K562 (cell line): Measurements from ENCODE around the gene STK11. TPM values are rescaled to one million over a fixed set of nuclear protein-coding genes. Genes with fewer than 3 reads are reported as not detected.

Experiments used
- ARID1B ChIP-seq: fragments of 450-650 bp; IDR thresholded peaks from 2 replicates; pipeline ENCODE4 v1.6.1; 2016; ENCODE audit warnings: antibody characterized with exemption, mild to moderate bottlenecking, inconsistent platforms
- CHAMP1 ChIP-seq: fragments of 450-650 bp; IDR thresholded peaks from 2 replicates; pipeline ENCODE4 v1.6.1; 2016; ENCODE audit warnings: mild to moderate bottlenecking
- DLX4 ChIP-seq: fragments of 250-450 bp; sonication (Bioruptor Pico); IDR thresholded peaks from 2 replicates; pipeline ENCODE4 v1.6.1; 2021; ENCODE audit warnings: mild to moderate bottlenecking
- GTF2F1 ChIP-seq: IDR thresholded peaks from 2 replicates; pipeline ENCODE4 v1.6.1; 2011; ENCODE audit warnings: low read depth, low read length, improper control_type of control experiment
- HNRNPUL1 ChIP-seq: fragments of 200-400 bp; formaldehyde crosslinking; IDR thresholded peaks from 2 replicates; pipeline ENCODE4 v1.6.1; 2017; ENCODE audit warnings: low read length
- ILK ChIP-seq: fragments of 450-650 bp; IDR thresholded peaks from 2 replicates; pipeline ENCODE4 v1.6.1; 2016; ENCODE audit warnings: missing genetic modification characterization, low read depth, mild to moderate bottlenecking, missing compliant biosample characterization, moderate library complexity, borderline replicate concordance
- MEF2D ChIP-seq: conservative IDR thresholded peaks from 2 replicates; pipeline ENCODE4 v1.6.1; 2016; ENCODE audit warnings: low read depth, missing genetic modification characterization, missing compliant biosample characterization
- NR1H2 ChIP-seq: sonication (generic); formaldehyde crosslinking; IDR thresholded peaks from 2 replicates; pipeline ENCODE4 v1.4.0; 2020; ENCODE audit warnings: mild to moderate bottlenecking, missing genetic modification reagents
- POLR3A ChIP-seq: IDR thresholded peaks from 2 replicates; pipeline ENCODE4 v1.6.1; 2011; ENCODE audit warnings: borderline replicate concordance, mild to moderate bottlenecking, moderate library complexity; ENCODE audit not compliant: insufficient read length, insufficient read depth; ENCODE audit errors: extremely low read depth
- POU5F1 ChIP-seq: fragments of 150-350 bp; IDR thresholded peaks from 2 replicates; pipeline ENCODE4 v1.6.1; 2014; ENCODE audit warnings: borderline replicate concordance, low read length, low read depth, mild to moderate bottlenecking; ENCODE audit not compliant: partially characterized antibody
- SMARCE1 ChIP-seq: fragments of 450-650 bp; IDR thresholded peaks from 2 replicates; pipeline ENCODE4 v1.7.1; 2016; ENCODE audit warnings: mild to moderate bottlenecking
- SOX6 ChIP-seq: fragments of 450-650 bp; IDR thresholded peaks from 2 replicates; pipeline ENCODE4 v1.6.1; 2014; ENCODE audit warnings: mild to moderate bottlenecking
- SREBF1 ChIP-seq: fragments of 150-350 bp; IDR thresholded peaks from 2 replicates; pipeline ENCODE4 v1.6.1; 2014; ENCODE audit warnings: antibody characterized with exemption, low read depth, low read length, borderline replicate concordance
- ZC3H11A ChIP-seq: IDR thresholded peaks from 2 replicates; pipeline ENCODE4 v1.6.1; 2012; ENCODE audit warnings: low read depth, low read length, improper control_type of control experiment
- ZMIZ1 ChIP-seq, 2 experiments: fragments of 150-350 bp in 1 of 2; IDR thresholded peaks; 2 replicates each; pipeline ENCODE4 v1.6.1; 2012 to 2016; ENCODE audit warnings: low read depth in 2 of 2, low read length in 2 of 2, mild to moderate bottlenecking in 1 of 2, moderate library complexity in 1 of 2
- ZNF121 ChIP-seq: sonication (generic); formaldehyde crosslinking; conservative IDR thresholded peaks from 2 replicates; pipeline ENCODE4 v1.8.0; 2022; ENCODE audit warnings: missing genetic modification reagents
- ZNF282 ChIP-seq: sonication (generic); formaldehyde crosslinking; IDR thresholded peaks from 2 replicates; pipeline ENCODE4 v1.8.1; 2023; ENCODE audit warnings: missing genetic modification reagents
- ZNF507 ChIP-seq: conservative IDR thresholded peaks from 2 replicates; pipeline ENCODE4 v1.6.1; 2017; ENCODE audit warnings: missing genetic modification characterization, missing compliant biosample characterization
- ZNF79 ChIP-seq: fragments of 250-450 bp; sonication (Bioruptor Pico); IDR thresholded peaks from 2 replicates; pipeline ENCODE4 v1.4.0; 2020; ENCODE audit warnings: low read depth, mild to moderate bottlenecking, moderate library complexity
- polyA plus RNA-seq, 8 experiments: library from polyadenylated mRNA; depleted of rRNA in 4 of 8; stranded (reverse) in 5 of 8; unstranded in 3 of 8; fragments of >200 nt; fragmentation: Nextera tagmentation in 2 of 8; fragmentation: Illumina TruSeq in 1 of 8; extraction: Ambion mirVana in 2 of 8; extraction: Trizol in 1 of 8; gene quantifications; 2 replicates each; pipeline versions ENCODE4 v1.2.1 to v1.2.3, GENCODE V29; 2011 to 2014; ENCODE audit warnings: inconsistent platforms in 1 of 8, missing spikeins in 1 of 8
- total RNA-seq, 7 experiments: library from RNA; depleted of rRNA in 6 of 7; stranded (reverse); fragments of >200 nt in 6 of 7; fragmentation: Illumina TruSeq in 2 of 7; extraction: Trizol in 2 of 7; gene quantifications; 2 replicates each; pipeline versions ENCODE4 v1.2.1 to v1.2.3, GENCODE V29; 2011 to 2021; ENCODE audit warnings: low replicate concordance in 1 of 7

The STK11 gene
- total and polyA plus RNA-seq, 9 of the 15 experiments (the other 6 are each of a cell fraction or from before 2014, with no cell fraction given) = 0.15 to 96.5 (median 31.7) TPM

- TF ChIP-seq ZNF121 (CRISPR knock-in tag) (no peak), SREBF1 (0 out of 2 replicates have a peak, but pooled peaks have one; percentile 4), ZC3H11A (peak; percentile 98), POLR3A (no peak), MEF2D (tag) (no peak), SOX6 (0 out of 2 replicates have a peak, but pooled peaks have one; percentile 3), NR1H2 (CRISPR knock-in tag) (no peak), ZNF507 (no peak), ZNF282 (CRISPR knock-in tag) (0 out of 2 replicates have a peak, but pooled peaks have one; percentile 76), HNRNPUL1 (no peak), ZMIZ1 (IDR thresholded peaks at IDR 0.05; ENCODE audit: low read depth in 2 of 2, low read length in 2 of 2) (no peak), DLX4 (CRISPR knock-in tag) (no peak), GTF2F1 (no peak), ZNF79 (CRISPR knock-in tag) (no peak), ILK (tag) (no peak), ARID1B (peak; percentile 25; the same call in 1 of the 2 replicates), POU5F1 (no peak), CHAMP1 (no peak), SMARCE1 (0 out of 2 replicates have a peak, but pooled peaks have one; percentile 18)
Observed at GRCh38 chr19:1269478-1270212, 64.1 kb downstream of the STK11 start (continued).
